Tibial artery (tissue), 4 donors: ENCODE measurements around the gene E2F3.
A peak's percentile ranks its signal among the peaks of the same experiment; 100 is the strongest.

Experiments
- DNase-seq, 2 donors: peaks; one replicate each; pipeline ENCODE4 v3.0.0-alpha.2; 2019
- H3K27ac ChIP-seq, 2 donors: fragments of 200-600 bp; sonication (generic) in 1 of 2; 1 replicate in 1 of 2; 2 replicates in 1 of 2; pipeline ENCODE4 v1.5.1; 2018 to 2019; ENCODE audit warnings: mild to moderate bottlenecking in 1 of 2
- H3K27me3 ChIP-seq, 2 donors: fragments of 200-600 bp; sonication (generic) in 1 of 2; one replicate each; pipeline versions ENCODE4 v1.5.1 to v1.6.0; 2016 to 2019
- H3K36me3 ChIP-seq, 3 donors: fragments of 200-600 bp; sonication (generic) in 2 of 3; one replicate each; pipeline ENCODE4 v1.5.1; 2016 to 2019; ENCODE audit warnings: mild to moderate bottlenecking in 2 of 3
- H3K4me1 ChIP-seq, 4 donors: fragments of 200-600 bp; sonication (generic) in 2 of 4; 1 replicate in 3 of 4; 2 replicates in 1 of 4; pipeline ENCODE4 v1.5.1; 2016 to 2019
- H3K4me3 ChIP-seq, 2 donors: fragments of 200-600 bp; sonication (generic) in 1 of 2; 1 replicate in 1 of 2; 2 replicates in 1 of 2; pipeline ENCODE4 v1.5.1; 2018 to 2019; ENCODE audit warnings: mild to moderate bottlenecking in 2 of 2
- H3K9me3 ChIP-seq, 3 donors: fragments of 200-600 bp; sonication (generic) in 1 of 3; one replicate each; pipeline ENCODE4 v1.5.1; 2016 to 2019
- intact Hi-C: fragments of 100-400 bp; cut with DNase I; formaldehyde crosslinking; loops from one replicate; pipeline ENCODE4 v1.15.0; 2023; ENCODE audit warnings: low total_unique reads
- TF ChIP-seq, protein P1 (sequence below), 2 experiments: fragments of 200-600 bp in 1 of 2; fragments of 450-650 bp in 1 of 2; IDR thresholded peaks; one replicate each; pipeline ENCODE4 v1.5.1; 2017 to 2019; ENCODE audit warnings: antibody characterized with exemption in 2 of 2, mild to moderate bottlenecking in 1 of 2, moderate library complexity in 1 of 2

E2F3 gene

DNA sequence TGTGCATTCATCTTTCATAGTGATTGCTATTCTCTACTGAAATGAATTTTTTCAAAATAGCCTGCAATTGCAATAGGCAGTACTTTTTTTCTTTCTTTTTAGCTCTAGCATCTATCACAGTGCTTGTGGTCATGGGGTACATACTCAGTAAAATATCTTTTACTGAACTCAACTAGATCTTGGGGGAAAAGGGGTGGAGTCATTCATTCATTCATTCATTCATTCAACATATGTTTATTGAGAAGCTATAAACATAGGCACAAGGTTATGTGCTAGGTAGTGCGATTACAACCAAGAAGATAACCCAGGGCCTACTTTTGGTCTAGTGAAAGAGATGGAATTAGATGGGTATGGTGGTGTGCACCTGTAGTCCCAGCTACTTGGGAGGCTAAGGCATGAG lies 131.2 kb downstream of the E2F3 start:
- peaks cover 0 to 28% (median 23%) of the 10 kb centered on the region in 4 donors for H3K4me1 ChIP-seq
- no peaks in the 10 kb centered on the region for H3K27me3 ChIP-seq
- TF ChIP-seq, protein P1, sequence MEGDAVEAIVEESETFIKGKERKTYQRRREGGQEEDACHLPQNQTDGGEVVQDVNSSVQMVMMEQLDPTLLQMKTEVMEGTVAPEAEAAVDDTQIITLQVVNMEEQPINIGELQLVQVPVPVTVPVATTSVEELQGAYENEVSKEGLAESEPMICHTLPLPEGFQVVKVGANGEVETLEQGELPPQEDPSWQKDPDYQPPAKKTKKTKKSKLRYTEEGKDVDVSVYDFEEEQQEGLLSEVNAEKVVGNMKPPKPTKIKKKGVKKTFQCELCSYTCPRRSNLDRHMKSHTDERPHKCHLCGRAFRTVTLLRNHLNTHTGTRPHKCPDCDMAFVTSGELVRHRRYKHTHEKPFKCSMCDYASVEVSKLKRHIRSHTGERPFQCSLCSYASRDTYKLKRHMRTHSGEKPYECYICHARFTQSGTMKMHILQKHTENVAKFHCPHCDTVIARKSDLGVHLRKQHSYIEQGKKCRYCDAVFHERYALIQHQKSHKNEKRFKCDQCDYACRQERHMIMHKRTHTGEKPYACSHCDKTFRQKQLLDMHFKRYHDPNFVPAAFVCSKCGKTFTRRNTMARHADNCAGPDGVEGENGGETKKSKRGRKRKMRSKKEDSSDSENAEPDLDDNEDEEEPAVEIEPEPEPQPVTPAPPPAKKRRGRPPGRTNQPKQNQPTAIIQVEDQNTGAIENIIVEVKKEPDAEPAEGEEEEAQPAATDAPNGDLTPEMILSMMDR (IDR thresholded peaks at IDR 0.05), result no peak
- no peak overlapping the region for H3K27ac ChIP-seq
- DNase-seq, result no peak
- H3K36me3 ChIP-seq, result no peaks in the 10 kb centered on the region
- intact Hi-C loops, result loop anchor here (10.0 kb wide), 1 partner anchor 318 kb away; the partner anchor contains the start of gene MBOAT1
- H3K9me3 ChIP-seq, result no peaks in the 10 kb centered on the region
- no peak overlapping the region for H3K4me3 ChIP-seq

DNA sequence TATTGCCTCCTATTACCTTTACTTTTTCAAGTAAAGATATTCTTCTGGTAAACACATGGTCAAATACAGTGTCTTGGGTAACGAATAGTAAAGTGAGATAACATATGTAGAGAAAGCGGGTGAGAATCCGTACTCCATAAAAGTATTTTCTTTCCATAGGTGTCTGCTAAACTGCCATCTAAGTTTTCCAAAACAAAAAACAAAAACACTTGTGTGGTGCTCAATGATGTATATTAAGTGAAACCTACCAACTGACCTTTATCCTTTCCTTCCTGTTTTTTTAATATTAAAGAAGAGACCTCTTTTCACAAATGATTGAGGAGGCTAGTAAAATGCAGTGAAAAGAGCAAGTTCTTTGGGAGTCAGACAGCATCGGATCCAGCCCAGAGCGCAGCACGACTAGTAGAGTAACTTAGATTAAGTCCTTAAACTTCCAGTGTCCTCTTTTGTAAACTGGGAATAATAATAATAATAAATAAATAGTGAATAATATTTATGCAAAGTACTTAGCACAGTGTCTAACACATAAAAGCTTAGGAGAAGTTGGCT lies 132.1 kb downstream of the E2F3 start:
- peak overlapping the region; percentile 85 to 86 for H3K27ac ChIP-seq

DNA sequence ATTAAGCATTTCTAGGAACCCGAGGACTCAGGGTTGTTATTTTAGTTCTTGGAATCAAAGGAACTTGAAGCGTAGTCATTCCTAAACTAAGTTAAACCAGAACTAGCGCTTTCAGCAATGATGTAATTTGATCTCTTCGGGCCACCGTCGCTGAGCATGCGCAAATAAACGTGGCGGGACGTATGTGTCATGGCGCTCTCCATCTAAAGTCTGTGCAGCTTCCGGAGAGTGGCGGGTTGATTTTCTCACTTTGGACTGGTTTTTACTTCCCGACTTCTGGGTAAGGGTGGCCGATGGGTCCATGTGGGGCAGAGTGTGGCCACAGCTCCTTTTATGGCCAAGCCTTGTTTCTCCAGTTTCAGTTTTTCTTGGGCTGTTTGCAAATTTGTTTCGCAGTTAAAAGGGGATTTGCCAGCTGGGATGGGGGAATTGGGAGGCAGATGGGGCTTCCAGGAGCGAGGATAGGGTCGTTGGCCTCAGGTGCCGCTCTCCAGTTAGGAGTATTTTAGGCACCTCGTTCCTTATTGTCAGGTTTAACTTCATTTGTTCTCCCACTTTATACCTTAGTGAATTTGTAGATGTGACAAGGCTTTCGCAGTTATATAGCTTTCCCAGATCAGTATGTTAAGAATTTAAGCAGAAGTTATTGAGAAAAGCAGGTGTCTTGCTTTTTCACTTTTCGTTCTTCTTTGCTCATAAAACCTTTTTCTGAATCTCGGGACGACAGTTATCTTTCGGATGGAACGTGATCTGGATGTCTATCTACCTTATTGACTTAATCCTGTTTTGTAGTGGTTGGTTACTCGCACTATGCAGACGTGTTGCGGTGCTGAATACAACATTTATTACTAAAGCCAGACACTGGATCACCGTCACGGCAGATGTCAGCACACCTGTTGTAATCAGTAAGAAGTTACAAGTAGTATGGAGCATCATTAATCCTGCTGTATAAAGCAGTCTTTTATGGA lies 132.9 kb downstream of the E2F3 start, which contains the start of gene CDKAL1:
Gene CDKAL1, plus strand, starts transcription at position 163 of the 968 bp plus-strand sequence. CDS start 11,894 bp downstream, outside the sequence.
- Histone ChIP-seq H3K9me3 (no peaks in the 10 kb centered on the region), H3K4me1 (peaks cover 0 to 22% (median 19%) of the 10 kb centered on the region in 4 donors), H3K4me3 (peak within 1 kb of the TSS; percentile 77 to 83), H3K27ac (peak within 1 kb of the TSS; percentile 85 to 86), H3K27me3 (no peaks in the 10 kb centered on the region), H3K36me3 (no peaks in the 10 kb centered on the region)
- TF ChIP-seq, protein P1 (IDR thresholded peaks at IDR 0.05), result no peak
- intact Hi-C loops, result loop anchor here (10.0 kb wide), 1 partner anchor 320 kb away; the partner anchor contains the start of gene MBOAT1
- peak; percentile 91 to 93 for DNase-seq

More for the DNA sequence above, 132.1 kb downstream of the E2F3 start:
- TF ChIP-seq, protein P1 (IDR thresholded peaks at IDR 0.05), result no peak
- intact Hi-C loops, result loop anchor here (10.0 kb wide), 1 partner anchor 319 kb away; the partner anchor contains the start of gene MBOAT1
- DNase-seq, result no peak
- Histone ChIP-seq H3K4me3 (peak overlapping the region; percentile 77 to 83), H3K9me3 (no peaks in the 10 kb centered on the region), H3K36me3 (no peaks in the 10 kb centered on the region), H3K4me1 (peaks cover 0 to 24% (median 19%) of the 10 kb centered on the region in 4 donors), H3K27me3 (no peaks in the 10 kb centered on the region)

DNA sequence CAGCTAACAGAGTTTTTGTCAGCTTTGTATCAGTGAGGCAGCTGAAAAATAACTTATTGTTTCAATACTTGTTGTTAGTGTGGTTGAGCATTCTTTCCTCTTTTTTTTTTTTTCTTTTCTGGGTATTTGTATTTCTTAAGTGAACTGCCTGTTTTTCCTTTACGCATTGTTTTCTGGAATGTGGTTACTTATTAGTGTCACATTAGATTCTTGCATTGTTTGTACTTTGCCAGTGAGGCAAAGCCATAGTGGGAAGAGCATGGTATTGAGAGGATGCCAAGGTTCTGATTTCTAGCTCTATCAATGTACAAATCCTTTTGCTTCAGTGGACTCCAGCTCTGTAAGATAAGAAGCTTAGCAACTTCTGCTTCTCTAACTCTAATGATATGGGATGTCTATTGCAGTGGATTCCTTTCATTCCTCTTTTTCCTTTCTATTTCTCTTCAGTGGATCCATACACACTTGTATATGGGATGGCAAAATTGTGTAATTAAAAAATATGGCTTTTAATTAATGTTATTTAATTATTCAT lies 136.5 kb downstream of the E2F3 start:
- DNase-seq, result no peak
- TF ChIP-seq, protein P1 (IDR thresholded peaks at IDR 0.05), result no peak
- no peak overlapping the region for H3K4me3 ChIP-seq
- H3K36me3 ChIP-seq, result peaks cover 0 to 18% (median 7%) of the 10 kb centered on the region in 3 donors
- H3K27me3 ChIP-seq, result no peaks in the 10 kb centered on the region
- no peaks in the 10 kb centered on the region for H3K9me3 ChIP-seq
- no peak overlapping the region for H3K27ac ChIP-seq
- peaks cover 0 to 30% (median 22%) of the 10 kb centered on the region in 4 donors for H3K4me1 ChIP-seq
- intact Hi-C loops, result loop anchor here (10.0 kb wide), 1 partner anchor 323 kb away; the partner anchor contains the start of gene MBOAT1

DNA sequence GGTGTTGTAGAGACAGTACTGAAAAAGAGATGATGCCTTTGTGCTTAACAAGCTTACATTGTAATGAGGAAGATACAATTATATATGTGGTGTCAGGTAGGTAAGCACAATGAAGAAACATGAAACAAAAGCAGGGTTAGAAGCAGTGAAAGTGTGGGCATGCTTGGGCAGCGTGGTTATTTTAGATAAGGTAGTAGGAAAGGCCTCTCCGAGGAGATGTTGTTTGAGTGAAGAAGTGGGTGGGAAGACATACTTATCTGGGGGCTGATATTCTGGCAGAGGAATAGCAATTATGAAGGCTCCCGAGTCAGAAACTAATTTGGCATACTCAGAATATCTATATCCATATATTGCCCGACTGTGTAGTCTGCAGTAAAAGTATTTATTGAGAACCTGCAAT lies 137.2 kb downstream of the E2F3 start:
- Histone ChIP-seq H3K4me1 (peaks cover 0 to 31% (median 19%) of the 10 kb centered on the region in 4 donors), H3K27me3 (no peaks in the 10 kb centered on the region), H3K27ac (no peak overlapping the region), H3K36me3 (peaks cover 0 to 18% (median 7%) of the 10 kb centered on the region in 3 donors), H3K9me3 (no peaks in the 10 kb centered on the region), H3K4me3 (no peak overlapping the region)
- TF ChIP-seq, protein P1 (IDR thresholded peaks at IDR 0.05), result no peak
- DNase-seq, result no peak
- intact Hi-C loops, result loop anchor here (10.0 kb wide), 1 partner anchor 324 kb away; the partner anchor contains the start of gene MBOAT1
